ENCODE measurements around the gene PGAP2. TPM values are rescaled to one million over a fixed set of nuclear protein-coding genes. Genes with fewer than 3 reads are reported as not detected.

Gene PGAP2
- total RNA-seq, 1 experiment from 2014 or later = 30.5 TPM

DNA sequence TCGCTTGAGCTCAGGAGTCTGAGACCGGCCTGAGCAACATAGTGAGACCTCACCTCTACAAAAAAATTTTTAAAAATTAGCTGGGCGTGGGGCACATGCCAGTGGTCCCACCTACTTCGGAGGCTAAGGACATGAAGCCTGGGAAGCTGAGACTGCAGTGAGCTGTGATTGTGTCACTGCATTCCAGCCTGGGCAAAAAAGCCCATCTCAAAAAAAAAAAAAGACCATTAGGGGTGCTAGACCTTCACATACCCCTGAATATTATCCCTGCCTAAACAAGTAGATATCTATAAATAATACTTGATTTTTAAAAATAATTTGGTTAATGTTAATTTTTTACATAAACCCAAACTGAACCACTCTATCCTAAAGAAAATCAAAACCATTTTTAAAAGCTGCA lies 35.2 kb upstream of the PGAP2 start:
- Histone ChIP-seq H3K9me2 (ENCODE audit: insufficient read depth) (no peaks in the 10 kb centered on the region), H3K79me2 (ENCODE audit: insufficient read depth, low read length) (peaks cover 64% of the 10 kb centered on the region), H3K36me3 (ENCODE audit: control insufficient read depth in 1 of 2, insufficient read depth in 2 of 2, low read length in 2 of 2) (peaks cover 58 to 72% of the 10 kb centered on the region in 2 experiments), H3K9me3 (ENCODE audit: control insufficient read depth in 1 of 2, insufficient read depth in 1 of 2, low read depth in 1 of 2, low read length in 2 of 2) (no peaks in the 10 kb centered on the region), H3K4me2 (ENCODE audit: low read length) (no peak overlapping the region), H4K20me1 (ENCODE audit: insufficient read depth) (no peaks in the 10 kb centered on the region; the same call in 1 of the 2 replicates), H3K4me3 (replicated peaks in 1 of 2; ENCODE audit: low read depth in 1 of 2, low read length in 2 of 2) (no peak overlapping the region), H3K27me3 (ENCODE audit: insufficient read depth, low read length) (no peaks in the 10 kb centered on the region), H3K4me1 (ENCODE audit: control insufficient read depth in 1 of 2, insufficient read depth in 2 of 2, low read length in 2 of 2) (no peaks in the 10 kb centered on the region), H2AFZ (ENCODE audit: low read depth, low read length, poor library complexity, severe bottlenecking) (no peak overlapping the region), H3K27ac (ENCODE audit: low read depth, low read length) (no peak overlapping the region), H3K9ac (ENCODE audit: low read length) (no peak overlapping the region)
- ChIA-PET POLR2A (interaction anchor here (0.6 kb wide), 1 partner anchor 25 kb away, joined by 3 read pairs; no protein-coding TSS in a partner anchor), CTCF (no interaction called here), RAD21 (ENCODE audit: low non-redundant PET in 1 of 2, low total read pairs in 2 of 2, uncharacterized antibody in 2 of 2, unreplicated experiment in 2 of 2) (no interaction called here)
- no peak for TF ChIP-seq YY1 (IDR thresholded peaks at IDR 0.05; ENCODE audit: extremely low read depth, insufficient replicate concordance, low read depth, low read length)
- DNase-seq (ENCODE audit: low read depth, low spot score) = no peak
- ATAC-seq = no peak
- intact Hi-C loops (cut with micrococcal nuclease) = loop anchor here (5.0 kb wide), 1 partner anchor 76 kb away; no protein-coding TSS in a partner anchor
- no TSS peak for BruUV-seq (replicated peaks)

- no peaks in the 10 kb centered on the region for H3K9me2 ChIP-seq (ENCODE audit: insufficient read depth)
- TF ChIP-seq POLR2AphosphoS5 (IDR thresholded peaks at IDR 0.05; ENCODE audit: low read depth, low read length) (no peak), ATF3 (IDR thresholded peaks at IDR 0.05) (no peak), EZH2 (IDR thresholded peaks at IDR 0.05) (no peak)
- H3K4me1 ChIP-seq (ENCODE audit: control insufficient read depth in 1 of 2, insufficient read depth in 2 of 2, low read length in 2 of 2) = no peaks in the 10 kb centered on the region
- H3K9me3 ChIP-seq (ENCODE audit: control insufficient read depth in 1 of 2, insufficient read depth in 1 of 2, low read depth in 1 of 2, low read length in 2 of 2) = no peaks in the 10 kb centered on the region
- H3K36me3 ChIP-seq (ENCODE audit: control insufficient read depth in 1 of 2, insufficient read depth in 2 of 2, low read length in 2 of 2) = peaks cover 55 to 71% of the 10 kb centered on the region in 2 experiments
- intact Hi-C loops (cut with micrococcal nuclease) = no loop called here
- no peak for DNase-seq (ENCODE audit: low read depth, low spot score)
- peaks cover 82% of the 10 kb centered on the region for H3K79me2 ChIP-seq (ENCODE audit: insufficient read depth, low read length)
- no peak overlapping the region for H2AFZ ChIP-seq (ENCODE audit: low read depth, low read length, poor library complexity, severe bottlenecking)
- no peak overlapping the region for H3K9ac ChIP-seq (ENCODE audit: low read length)
- ChIA-PET POLR2A (no interaction called here), CTCF (no interaction called here), RAD21 (ENCODE audit: low non-redundant PET in 1 of 2, low total read pairs in 2 of 2, uncharacterized antibody in 2 of 2, unreplicated experiment in 2 of 2) (no interaction called here)
- no peak overlapping the region for H3K27ac ChIP-seq (ENCODE audit: low read depth, low read length)
- BruUV-seq (replicated peaks) = no TSS peak
- ATAC-seq = no peak
- no peaks in the 10 kb centered on the region for H3K27me3 ChIP-seq (ENCODE audit: insufficient read depth, low read length)
- H4K20me1 ChIP-seq (ENCODE audit: insufficient read depth) = peaks cover under 1% of the 10 kb centered on the region; the same call in 1 of the 2 replicates
- no peak overlapping the region for H3K4me2 ChIP-seq (ENCODE audit: low read length)
- H3K4me3 ChIP-seq (replicated peaks in 1 of 2; ENCODE audit: low read depth in 1 of 2, low read length in 2 of 2) = no peak overlapping the region
These were observed 32.5 kb upstream of the PGAP2 start for GRCh38 chr11:3775736-3776406.

All from HCT116 (cell line).